PC-9 (cell line): ENCODE measurements around the gene PGP.

Source experiments
- EZH2 ChIP-seq: fragments of 200-600 bp; sonication (generic); IDR thresholded peaks from 2 replicates; pipeline ENCODE4 v1.8.0; 2017; ENCODE audit warnings: antibody characterized with exemption, low read depth
- TF ChIP-seq, protein P1 (sequence below): fragments of 200-600 bp; sonication (generic); conservative IDR thresholded peaks from 2 replicates; pipeline ENCODE4 v1.6.1; 2017; ENCODE audit warnings: mixed run types, antibody characterized with exemption, mild to moderate bottlenecking, moderate library complexity

DNA sequence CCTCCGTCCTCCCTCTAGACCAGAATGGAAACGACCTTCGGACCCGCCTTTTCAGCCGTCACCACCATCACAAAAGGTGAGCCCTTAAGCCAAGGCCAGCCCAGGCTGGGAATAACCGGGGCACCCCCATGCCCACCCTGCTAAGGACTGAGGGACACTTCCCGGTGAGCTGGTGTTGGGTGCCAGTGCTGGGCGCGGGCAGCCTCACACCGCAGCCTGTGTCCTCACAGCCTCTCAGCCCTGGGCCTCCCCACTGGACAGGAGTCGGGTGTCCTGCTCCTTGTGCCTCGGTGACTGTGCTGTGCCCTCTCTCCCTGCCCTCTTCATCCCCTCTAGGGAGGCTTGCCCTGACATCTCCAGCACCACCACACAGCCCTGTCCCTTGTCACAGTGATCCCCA, 48.8 kb downstream of the PGP start:
- TF ChIP-seq, protein P1, sequence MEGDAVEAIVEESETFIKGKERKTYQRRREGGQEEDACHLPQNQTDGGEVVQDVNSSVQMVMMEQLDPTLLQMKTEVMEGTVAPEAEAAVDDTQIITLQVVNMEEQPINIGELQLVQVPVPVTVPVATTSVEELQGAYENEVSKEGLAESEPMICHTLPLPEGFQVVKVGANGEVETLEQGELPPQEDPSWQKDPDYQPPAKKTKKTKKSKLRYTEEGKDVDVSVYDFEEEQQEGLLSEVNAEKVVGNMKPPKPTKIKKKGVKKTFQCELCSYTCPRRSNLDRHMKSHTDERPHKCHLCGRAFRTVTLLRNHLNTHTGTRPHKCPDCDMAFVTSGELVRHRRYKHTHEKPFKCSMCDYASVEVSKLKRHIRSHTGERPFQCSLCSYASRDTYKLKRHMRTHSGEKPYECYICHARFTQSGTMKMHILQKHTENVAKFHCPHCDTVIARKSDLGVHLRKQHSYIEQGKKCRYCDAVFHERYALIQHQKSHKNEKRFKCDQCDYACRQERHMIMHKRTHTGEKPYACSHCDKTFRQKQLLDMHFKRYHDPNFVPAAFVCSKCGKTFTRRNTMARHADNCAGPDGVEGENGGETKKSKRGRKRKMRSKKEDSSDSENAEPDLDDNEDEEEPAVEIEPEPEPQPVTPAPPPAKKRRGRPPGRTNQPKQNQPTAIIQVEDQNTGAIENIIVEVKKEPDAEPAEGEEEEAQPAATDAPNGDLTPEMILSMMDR = no peak
- TF ChIP-seq EZH2 = no peak
